Endodermal cell (in vitro differentiated cells): Measurements from ENCODE around the gene C7orf25. TPM values are rescaled to one million over a fixed set of nuclear protein-coding genes. Genes with fewer than 3 reads are reported as not detected.

ENCODE experiments used
- DNase-seq: peaks from one replicate; pipeline ENCODE4 v3.0.0-alpha.2; 2017
- H3K27ac ChIP-seq: 2 replicates; pipeline ENCODE4 v1.5.1; 2013; ENCODE audit warnings: mild to moderate bottlenecking, low read depth, low read length, moderate library complexity
- H3K27me3 ChIP-seq: 2 replicates; pipeline ENCODE4 v1.6.1; 2013; ENCODE audit warnings: mild to moderate bottlenecking, low read length, moderate library complexity; ENCODE audit not compliant: insufficient read depth, control insufficient read depth, poor library complexity, severe bottlenecking
- H3K36me3 ChIP-seq: 2 replicates; pipeline ENCODE4 v1.7.0; 2013; ENCODE audit warnings: mild to moderate bottlenecking, low read length, moderate library complexity; ENCODE audit not compliant: control insufficient read depth, insufficient read depth
- H3K4me1 ChIP-seq: one replicate; pipeline ENCODE4 v1.7.0; 2013; ENCODE audit warnings: low read length; ENCODE audit not compliant: control insufficient read depth, insufficient read depth
- H3K4me3 ChIP-seq: 2 replicates; pipeline ENCODE4 v1.5.1; 2013; ENCODE audit warnings: mild to moderate bottlenecking, low read length, moderate library complexity
- H3K9ac ChIP-seq: 2 replicates; pipeline ENCODE4 v1.6.1; 2013; ENCODE audit warnings: mild to moderate bottlenecking, low read length, moderate library complexity; ENCODE audit not compliant: poor library complexity, severe bottlenecking; ENCODE audit errors: extremely low read depth
- H3K9me3 ChIP-seq: 2 replicates; pipeline ENCODE4 v1.6.1; 2013; ENCODE audit warnings: mild to moderate bottlenecking, low read length, moderate library complexity; ENCODE audit not compliant: control insufficient read depth
- H3K27ac Mint-ChIP-seq: 2 replicates; pipeline ENCODE4 v1.8.0; 2020; ENCODE audit warnings: mixed read lengths
- H3K27me3 Mint-ChIP-seq: 2 replicates; pipeline ENCODE4 v1.8.0; 2021; ENCODE audit warnings: mild to moderate bottlenecking, mixed read lengths; ENCODE audit not compliant: insufficient read depth
- H3K36me3 Mint-ChIP-seq: 2 replicates; pipeline ENCODE4 v1.8.0; 2020; ENCODE audit warnings: low read depth, mixed read lengths
- H3K4me1 Mint-ChIP-seq: 2 replicates; pipeline ENCODE4 v1.8.0; 2020; ENCODE audit warnings: mixed read lengths
- H3K4me3 Mint-ChIP-seq: 2 replicates; pipeline ENCODE4 v1.8.0; 2020; ENCODE audit warnings: mild to moderate bottlenecking, moderate library complexity, mixed read lengths
- H3K9me3 Mint-ChIP-seq: 2 replicates; pipeline ENCODE4 v1.8.0; 2020; ENCODE audit warnings: mild to moderate bottlenecking, mixed read lengths
- CTCF ChIP-seq: fragments of 200-600 bp; sonication (generic); conservative IDR thresholded peaks from 2 replicates; pipeline ENCODE4 v1.5.0; 2021; ENCODE audit warnings: antibody characterized with exemption, mild to moderate bottlenecking
- WGBS, 2 experiments: methylation state at CpG; one replicate each; pipeline versions ENCODE4 v1.1.5 to v1.1.7; 2013; ENCODE audit warnings: missing lambda C conversion rate in 2 of 2, mixed read lengths in 1 of 2; ENCODE audit not compliant: insufficient coverage in 1 of 2, insufficient read length in 1 of 2; 5-methylcytosine and 5-hydroxymethylcytosine counted together
- total RNA-seq, 2 donors: library from RNA; stranded (reverse); fragmentation: NEBNext Ultra II Directional in 1 of 2; extraction: Animal tissue kit (Norgen Biotek cat#: 25700) in 1 of 2; gene quantifications; 2 replicates in 1 of 2; 3 replicates in 1 of 2; pipeline ENCODE4 v1.2.1, GENCODE V29; 2021

The C7orf25 gene
- total RNA-seq, 2 donors from 2014 or later, result 3.2 to 4.8 TPM

DNA sequence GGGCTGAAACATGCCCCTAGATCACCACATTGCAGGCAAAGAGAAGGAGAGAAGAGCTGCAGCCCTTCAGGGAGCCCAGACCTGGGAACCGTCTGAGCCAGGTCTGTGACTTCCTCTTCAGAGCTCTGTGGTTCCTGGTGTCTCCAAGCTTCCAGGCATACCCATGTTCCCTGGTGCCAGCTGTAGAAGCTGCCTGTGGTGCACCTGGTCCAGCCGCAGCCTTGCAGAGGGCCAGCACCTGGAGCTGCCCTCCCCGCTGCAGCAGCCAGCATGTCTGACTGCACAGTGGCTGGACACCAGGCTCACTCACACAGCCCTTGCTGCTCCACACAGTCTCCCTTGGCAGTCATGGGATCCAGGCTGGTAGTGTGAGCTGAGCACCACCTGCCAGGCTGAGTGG lies 33.6 kb downstream of the C7orf25 start:
- Histone ChIP-seq H3K4me3 (no peak overlapping the region), H3K9me3 (peaks cover 5% of the 10 kb centered on the region), H3K36me3 (no peaks in the 10 kb centered on the region), H3K4me1 (no peaks in the 10 kb centered on the region), H3K27ac (no peak overlapping the region), H3K9ac (no peak overlapping the region), H3K27me3 (no peaks in the 10 kb centered on the region)
- H3K4me3 Mint-ChIP-seq, result no peak overlapping the region
- H3K4me1 Mint-ChIP-seq, result peaks cover 3% of the 10 kb centered on the region
- DNase-seq, result no peak
- no peak overlapping the region for H3K27ac Mint-ChIP-seq
- H3K9me3 Mint-ChIP-seq, result peaks cover 19% of the 10 kb centered on the region
- TF ChIP-seq CTCF, result no peak
- 86 to 91% methylated on average over 2 to 3 of the region's 3 CpGs for WGBS, 2 experiments
- H3K36me3 Mint-ChIP-seq, result no peaks in the 10 kb centered on the region
- H3K27me3 Mint-ChIP-seq, result no peaks in the 10 kb centered on the region

- Histone ChIP-seq H3K4me1 (no peaks in the 10 kb centered on the region), H3K27ac (no peak overlapping the region), H3K36me3 (no peaks in the 10 kb centered on the region), H3K27me3 (no peaks in the 10 kb centered on the region), H3K9ac (no peak overlapping the region), H3K9me3 (peaks cover 5% of the 10 kb centered on the region), H3K4me3 (no peak overlapping the region)
- Mint-ChIP-seq H3K4me1 (peaks cover 3% of the 10 kb centered on the region), H3K36me3 (no peaks in the 10 kb centered on the region), H3K27me3 (peaks cover 1% of the 10 kb centered on the region), H3K27ac (no peak overlapping the region), H3K9me3 (peaks cover 19% of the 10 kb centered on the region), H3K4me3 (no peak overlapping the region)
- TF ChIP-seq CTCF, result no peak
- WGBS, 2 experiments, result 86 to 91% methylated on average over 1 to 2 of the region's 2 CpGs
- no peak for DNase-seq
Measured at GRCh38 chr7:42877862-42878261, 34.0 kb downstream of the C7orf25 start.

DNA sequence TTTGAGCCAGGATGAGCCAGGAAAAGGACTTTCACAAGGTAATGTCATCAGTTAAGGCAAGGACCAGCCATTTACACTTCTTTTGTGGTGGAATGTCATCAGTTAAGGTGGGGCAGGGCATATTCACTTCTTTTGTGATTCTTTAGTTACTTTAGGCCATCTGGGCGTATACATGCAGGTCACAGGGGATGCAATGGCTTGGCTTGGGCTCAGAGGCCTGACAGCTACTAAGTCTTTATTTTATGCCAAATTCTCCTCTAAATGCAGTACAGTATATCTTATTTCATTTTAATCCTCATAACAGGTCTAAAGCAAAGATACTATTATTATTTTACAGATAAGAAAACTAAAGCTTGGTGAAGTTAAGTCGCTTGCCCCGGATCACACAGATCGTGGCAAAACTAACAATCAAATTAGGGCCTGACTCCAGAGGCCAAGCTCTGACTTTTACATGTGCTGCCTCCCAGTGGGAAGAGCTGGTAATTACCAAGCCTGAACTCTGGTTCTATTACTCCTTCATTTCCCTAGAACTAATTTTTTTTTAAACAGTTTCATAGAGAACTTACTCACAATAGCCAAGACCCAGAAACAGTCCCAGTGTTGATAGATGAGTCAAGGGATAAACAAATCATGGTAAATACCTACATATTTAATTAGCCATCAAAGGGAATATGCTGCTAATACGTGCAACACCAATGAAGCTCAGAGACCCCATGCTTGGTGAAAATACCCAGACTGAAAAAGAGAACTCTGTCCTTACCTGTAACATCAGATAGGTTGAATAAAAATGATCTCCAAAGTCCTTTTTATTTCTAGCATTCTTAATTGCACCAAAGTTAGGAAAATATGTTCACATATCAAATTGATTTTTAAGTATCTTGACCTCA lies 35.4 kb downstream of the C7orf25 start:
- H3K4me1 Mint-ChIP-seq, result peaks cover 5% of the 10 kb centered on the region
- no peak overlapping the region for H3K27ac Mint-ChIP-seq
- no peak overlapping the region for H3K27ac ChIP-seq
- H3K27me3 Mint-ChIP-seq, result peaks cover 1% of the 10 kb centered on the region
- H3K9me3 Mint-ChIP-seq, result peaks cover 19% of the 10 kb centered on the region
- no peaks in the 10 kb centered on the region for H3K36me3 Mint-ChIP-seq
- H3K9ac ChIP-seq, result no peak overlapping the region
- no peaks in the 10 kb centered on the region for H3K4me1 ChIP-seq
- H3K9me3 ChIP-seq, result peaks cover 5% of the 10 kb centered on the region
- H3K27me3 ChIP-seq, result no peaks in the 10 kb centered on the region
- 56 to 77% methylated on average over 4 to 5 of the region's 5 CpGs for WGBS, 2 experiments
- peak; percentile 87 for DNase-seq
- no peaks in the 10 kb centered on the region for H3K36me3 ChIP-seq
- H3K4me3 Mint-ChIP-seq, result no peak overlapping the region
- peak; percentile 86 for TF ChIP-seq CTCF
- H3K4me3 ChIP-seq, result no peak overlapping the region
